H1 (cell line): ENCODE data around the gene DSCAM. TPM values are rescaled to one million over a fixed set of nuclear protein-coding genes. Genes with fewer than 3 reads are reported as not detected.

ENCODE experiments used
- CTCF ChIA-PET: fragments of 300-600 bp; sonication (Branson Sonifier 250); formaldehyde crosslinking; loops from one replicate; lab custom pipeline; 2021; ENCODE audit not compliant: partially characterized antibody; lab: Charles Lee
- POLR2A ChIA-PET: fragments of 300-600 bp; sonication (Branson Sonifier 250); formaldehyde crosslinking; loops from one replicate; lab custom pipeline; 2021; ENCODE audit warnings: inconsistent platforms; ENCODE audit not compliant: partially characterized antibody; lab: Charles Lee
- DNase-seq, 2 experiments: peaks; one replicate each; pipeline versions ENCODE4 v3.0.0 to v3.0.0-alpha.2; 2010 to 2022; ENCODE audit warnings: low spot score in 2 of 2, low read depth in 1 of 2, mixed read lengths in 1 of 2
- FAIRE-seq: peaks from 2 replicates; lab custom pipeline; 2011; peaks lifted over from hg19 to GRCh38; lab: Jason Lieb, UNC
- H2AFZ ChIP-seq: 2 replicates; pipeline ENCODE4 v1.8.1; 2012; ENCODE audit warnings: low read length, inconsistent platforms
- H2AK5ac ChIP-seq: 2 replicates; pipeline ENCODE4 v1.6.1; 2013; ENCODE audit warnings: low read depth, low read length
- H2BK120ac ChIP-seq: replicated peaks from 2 replicates; pipeline ENCODE3; 2013; ENCODE audit warnings: low read depth, low read length, inconsistent platforms
- H2BK12ac ChIP-seq: 2 replicates; pipeline ENCODE4 v1.6.1; 2013; ENCODE audit warnings: low read depth, low read length
- H2BK15ac ChIP-seq: 2 replicates; pipeline ENCODE4 v1.6.1; 2013; ENCODE audit warnings: low read length
- H2BK20ac ChIP-seq: 2 replicates; pipeline ENCODE4 v1.6.1; 2013; ENCODE audit warnings: low read length
- H2BK5ac ChIP-seq: 2 replicates; pipeline ENCODE4 v1.6.1; 2013; ENCODE audit warnings: low read depth, low read length
- H3K14ac ChIP-seq: 2 replicates; pipeline ENCODE4 v1.6.1; 2013; ENCODE audit warnings: inconsistent platforms; ENCODE audit not compliant: insufficient read length
- H3K18ac ChIP-seq: 2 replicates; pipeline ENCODE4 v1.6.1; 2013; ENCODE audit warnings: low read length; ENCODE audit errors: extremely low read depth
- H3K23ac ChIP-seq: 2 replicates; pipeline ENCODE4 v1.6.1; 2013; ENCODE audit warnings: inconsistent platforms; ENCODE audit not compliant: insufficient read length
- H3K23me2 ChIP-seq: 2 replicates; pipeline ENCODE4 v1.6.1; 2013; ENCODE audit warnings: low read depth, low read length
- H3K27ac ChIP-seq: 2 replicates; pipeline ENCODE4 v1.6.1; 2011; ENCODE audit warnings: low read depth, low read length, inconsistent platforms
- H3K27me3 ChIP-seq, 4 experiments: replicated peaks in 1 of 4; 1 replicate in 1 of 4; 2 replicates in 3 of 4; pipeline versions ENCODE4 v1.6.1 to v1.8.1; 2011 to 2013; ENCODE audit warnings: low read length in 3 of 4, mild to moderate bottlenecking in 3 of 4, inconsistent platforms in 2 of 4, mixed read lengths in 2 of 4, moderate library complexity in 1 of 4; ENCODE audit not compliant: control insufficient read depth in 3 of 4, insufficient read depth in 3 of 4; ENCODE audit errors: extremely low read depth in 1 of 4
- H3K36me3 ChIP-seq, 4 experiments: 2 replicates each; pipeline versions ENCODE4 v1.6.1 to v1.8.1; 2011 to 2013; ENCODE audit warnings: mild to moderate bottlenecking in 4 of 4, low read length in 3 of 4, moderate library complexity in 2 of 4, control low read depth in 1 of 4, inconsistent platforms in 1 of 4; ENCODE audit not compliant: insufficient read depth in 4 of 4, control insufficient read depth in 2 of 4
- H3K4ac ChIP-seq: replicated peaks from 2 replicates; pipeline ENCODE3; 2013; ENCODE audit warnings: low read length, low read depth, mixed read lengths, inconsistent platforms; ENCODE audit not compliant: insufficient read length
- H3K4me1 ChIP-seq, 4 experiments: replicated peaks in 1 of 4; 1 replicate in 1 of 4; 2 replicates in 3 of 4; pipeline versions ENCODE4 v1.6.1 to v1.8.1; 2011 to 2013; ENCODE audit warnings: low read length in 3 of 4, inconsistent platforms in 2 of 4, mixed read lengths in 1 of 4; ENCODE audit not compliant: insufficient read depth in 4 of 4, control insufficient read depth in 3 of 4
- H3K4me2 ChIP-seq, 2 experiments: 2 replicates each; pipeline versions ENCODE4 v1.6.1 to v1.8.1; 2011 to 2013; ENCODE audit warnings: low read depth in 2 of 2, low read length in 2 of 2, control low read depth in 1 of 2, inconsistent platforms in 1 of 2, mild to moderate bottlenecking in 1 of 2; ENCODE audit not compliant: insufficient read depth in 1 of 2
- H3K4me3 ChIP-seq, 4 experiments: fragments of 200-600, 300-600 bp in 1 of 4; sonication (generic), shearing (Covaris generic), sonication (Bioruptor Twin) in 1 of 4; 2 replicates each; pipeline versions ENCODE4 v1.5.1 to v1.8.1; 2011 to 2016; ENCODE audit warnings: low read length in 4 of 4, low read depth in 3 of 4, control low read depth in 2 of 4, inconsistent platforms in 2 of 4, mild to moderate bottlenecking in 2 of 4, mixed read lengths in 1 of 4, moderate library complexity in 1 of 4; ENCODE audit not compliant: insufficient read depth in 2 of 4; ENCODE audit errors: extremely low read depth in 1 of 4
- H3K56ac ChIP-seq: replicated peaks from 2 replicates; pipeline ENCODE3; 2013; ENCODE audit warnings: low read depth, mild to moderate bottlenecking, mixed read lengths, low read length, inconsistent platforms; ENCODE audit not compliant: insufficient read length
- H3K79me1 ChIP-seq: 2 replicates; pipeline ENCODE4 v1.6.1; 2013; ENCODE audit warnings: low read depth, low read length, control low read depth
- H3K79me2 ChIP-seq, 2 experiments: 2 replicates each; pipeline versions ENCODE4 v1.6.1 to v1.8.1; 2012 to 2013; ENCODE audit warnings: low read length in 2 of 2, mild to moderate bottlenecking in 2 of 2, inconsistent platforms in 1 of 2; ENCODE audit not compliant: insufficient read depth in 2 of 2, control insufficient read depth in 1 of 2
- H3K9ac ChIP-seq, 4 experiments: replicated peaks in 1 of 4; 1 replicate in 1 of 4; 2 replicates in 3 of 4; pipeline versions ENCODE4 v1.6.1 to v1.8.1; 2011 to 2013; ENCODE audit warnings: low read depth in 3 of 4, low read length in 3 of 4, control low read depth in 2 of 4, mild to moderate bottlenecking in 2 of 4, moderate library complexity in 2 of 4, inconsistent platforms in 1 of 4; ENCODE audit errors: extremely low read depth in 1 of 4
- H3K9me3 ChIP-seq, 2 experiments: 2 replicates each; pipeline versions ENCODE4 v1.6.1 to v1.8.1; 2012 to 2013; ENCODE audit warnings: mild to moderate bottlenecking in 2 of 2, moderate library complexity in 2 of 2, control low read depth in 1 of 2, inconsistent platforms in 1 of 2, low read depth in 1 of 2, low read length in 1 of 2, mixed read lengths in 1 of 2; ENCODE audit not compliant: insufficient read depth in 2 of 2
- H4K20me1 ChIP-seq, 2 experiments: replicated peaks in 1 of 2; 2 replicates each; pipeline versions ENCODE3 to v1.8.1; 2011 to 2013; ENCODE audit warnings: inconsistent platforms in 2 of 2, low read length in 2 of 2, mild to moderate bottlenecking in 1 of 2; ENCODE audit not compliant: insufficient read depth in 2 of 2, control insufficient read depth in 1 of 2
- H4K5ac ChIP-seq: 2 replicates; pipeline ENCODE4 v1.6.1; 2013; ENCODE audit warnings: low read length, low read depth, mixed read lengths, inconsistent platforms; ENCODE audit not compliant: insufficient read length
- H4K8ac ChIP-seq: 2 replicates; pipeline ENCODE4 v1.8.0; 2013; ENCODE audit warnings: mild to moderate bottlenecking, moderate library complexity, low read length, inconsistent platforms; ENCODE audit not compliant: insufficient read depth; ENCODE audit errors: extremely low read depth
- H4K91ac ChIP-seq: replicated peaks from 2 replicates; pipeline ENCODE3; 2013; ENCODE audit warnings: low read length, mixed read lengths, inconsistent platforms; ENCODE audit not compliant: insufficient read length
- GTF2F1 ChIP-seq: IDR thresholded peaks from 2 replicates; pipeline ENCODE4 v1.6.1; 2012; ENCODE audit warnings: low read depth, low read length, improper control_type of control experiment, borderline replicate concordance
- SUZ12 ChIP-seq: fragments of 200-600 bp; sonication (generic); IDR thresholded peaks from 2 replicates; pipeline ENCODE4 v1.6.1; 2012; ENCODE audit warnings: mild to moderate bottlenecking, inconsistent platforms, low read length, moderate library complexity, mixed read lengths
- WGBS, 2 experiments: shearing (Covaris generic) in 1 of 2; methylation state at CpG; one replicate each; pipeline versions ENCODE4 v1.1.6 to v1.1.7; 2013 to 2015; ENCODE audit warnings: low lambda C conversion rate in 2 of 2, mixed read lengths in 2 of 2, inconsistent platforms in 1 of 2, low coverage in 1 of 2, missing lambda C conversion rate in 1 of 2; ENCODE audit not compliant: insufficient replicate concordance in 2 of 2, insufficient coverage in 1 of 2, insufficient read length in 1 of 2; ENCODE audit errors: extremely low coverage in 1 of 2, missing lambda C conversion rate in 1 of 2; 5-methylcytosine and 5-hydroxymethylcytosine counted together
- polyA plus RNA-seq, 7 experiments: library from polyadenylated mRNA; depleted of rRNA in 3 of 7; stranded (reverse) in 5 of 7; unstranded in 2 of 7; fragments of >200 nt in 5 of 7; fragments of 200-250 nt in 2 of 7; gene quantifications; 1 replicate in 5 of 7; 2 replicates in 1 of 7; 4 replicates in 1 of 7; pipeline versions ENCODE4 v1.2.1 to v1.2.3, GENCODE V29; 2011 to 2013; ENCODE audit warnings: missing spikeins in 2 of 7, mixed read lengths in 2 of 7
- total RNA-seq: library from RNA; stranded (reverse); fragmentation: NEBNext Ultra II Directional; extraction: Animal tissue kit (Norgen Biotek cat#: 25700); gene quantifications from 2 replicates; pipeline ENCODE4 v1.2.1, GENCODE V29; 2021

The DSCAM gene
- total and polyA plus RNA-seq, 2 of the 8 experiments (the other 6 are each of a cell fraction or from before 2014, with no cell fraction given) = 0.02 to 0.15 TPM

DNA sequence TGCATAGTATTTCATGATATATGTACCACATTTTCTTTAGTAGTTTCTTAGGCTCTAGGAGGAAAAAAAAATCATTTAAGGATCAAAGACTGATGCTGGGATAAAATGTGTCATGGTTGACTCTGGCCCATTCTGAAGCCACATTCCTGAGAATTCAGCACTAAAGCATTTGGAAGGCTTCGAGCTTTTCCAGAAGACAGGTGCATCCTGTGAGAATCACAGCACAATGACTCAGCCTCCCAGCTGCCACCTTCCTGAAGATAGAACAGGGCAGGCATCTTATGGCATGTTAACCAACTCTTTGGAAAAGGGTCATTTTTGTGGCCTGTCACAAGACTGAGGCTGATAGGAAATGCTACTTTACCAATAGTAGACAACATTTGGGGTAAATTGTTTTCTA is 619.9 kb downstream of the DSCAM start:
- FAIRE-seq (no peak), DNase-seq (no peak)
- H3K36me3 ChIP-seq = no peaks in the 10 kb centered on the region
- no peak overlapping the region for H2BK12ac ChIP-seq
- H4K20me1 ChIP-seq = no peaks in the 10 kb centered on the region
- no peak overlapping the region for H3K18ac ChIP-seq
- H3K9me3 ChIP-seq = no peaks in the 10 kb centered on the region
- H4K8ac ChIP-seq = no peak overlapping the region
- H3K4me3 ChIP-seq = no peak overlapping the region
- no peaks in the 10 kb centered on the region for H3K79me1 ChIP-seq
- H2BK120ac ChIP-seq = no peak overlapping the region
- ChIA-PET POLR2A (no interaction called here), CTCF (no interaction called here)
- 93% methylated on average over 1 of the region's 1 CpG; no CpG with 5 or more reads in 1 of the 2 experiments for WGBS, 2 experiments
- no peak overlapping the region for H3K4ac ChIP-seq
- no peak overlapping the region for H3K4me2 ChIP-seq
- no peak overlapping the region for H2AK5ac ChIP-seq
- no peak overlapping the region for H2AFZ ChIP-seq
- no peak overlapping the region for H2BK15ac ChIP-seq
- no peak overlapping the region for H2BK5ac ChIP-seq
- no peaks in the 10 kb centered on the region for H3K79me2 ChIP-seq
- H3K14ac ChIP-seq = no peak overlapping the region
- H4K5ac ChIP-seq = no peak overlapping the region
- no peak overlapping the region for H3K23ac ChIP-seq
- H3K27ac ChIP-seq = no peak overlapping the region
- TF ChIP-seq GTF2F1 = no peak
- TF ChIP-seq SUZ12 = no peak
- no peak overlapping the region for H3K9ac ChIP-seq
- H2BK20ac ChIP-seq = no peak overlapping the region
- H3K4me1 ChIP-seq = peaks cover 0 to 3% (median 0%) of the 10 kb centered on the region in 4 experiments; a peak in 2 of 7 replicates
- H3K56ac ChIP-seq = no peak overlapping the region
- no peaks in the 10 kb centered on the region for H3K27me3 ChIP-seq
- H4K91ac ChIP-seq = no peak overlapping the region
- H3K23me2 ChIP-seq = no peaks in the 10 kb centered on the region
